KMS-11 (cell line): ENCODE measurements around the gene TRPM2.
A peak's percentile ranks its signal among the peaks of the same experiment; 100 is the strongest.

Source experiments
- H2AFZ ChIP-seq: fragments of 200-600 bp; sonication (generic); 2 replicates; pipeline ENCODE4 v1.6.1; 2016; ENCODE audit warnings: antibody characterized with exemption, mixed run types, low read depth
- H3K27ac ChIP-seq: fragments of 200-600 bp; sonication (generic); 2 replicates; pipeline ENCODE4 v1.6.1; 2016; ENCODE audit warnings: mild to moderate bottlenecking, mixed run types
- H3K27me3 ChIP-seq: fragments of 200-600 bp; sonication (generic); 2 replicates; pipeline ENCODE4 v1.6.1; 2017; ENCODE audit warnings: mild to moderate bottlenecking, low read depth, mixed run types, moderate library complexity; ENCODE audit not compliant: insufficient read depth
- H3K36me3 ChIP-seq: fragments of 200-600 bp; sonication (generic); 2 replicates; pipeline ENCODE4 v1.6.1; 2017; ENCODE audit warnings: mild to moderate bottlenecking, mixed run types; ENCODE audit not compliant: insufficient read depth
- H3K4me1 ChIP-seq: fragments of 200-600 bp; sonication (generic); 2 replicates; pipeline ENCODE4 v1.6.1; 2016; ENCODE audit warnings: mild to moderate bottlenecking, low read depth, mixed run types; ENCODE audit not compliant: poor library complexity, severe bottlenecking
- H3K4me2 ChIP-seq: fragments of 200-600 bp; sonication (generic); 2 replicates; pipeline ENCODE4 v1.7.0; 2016; ENCODE audit warnings: mild to moderate bottlenecking, mixed run types
- H3K4me3 ChIP-seq: fragments of 200-600 bp; sonication (generic); IDR thresholded peaks from 2 replicates; pipeline ENCODE4 v1.6.1; 2017; ENCODE audit warnings: low read depth, low read length, mixed read lengths; ENCODE audit not compliant: insufficient read depth
- H3K79me2 ChIP-seq: fragments of 200-600 bp; sonication (generic); 2 replicates; pipeline ENCODE4 v1.6.1; 2016; ENCODE audit warnings: low read depth, mixed run types; ENCODE audit not compliant: insufficient read depth
- H3K9ac ChIP-seq: fragments of 200-600 bp; sonication (generic); 2 replicates; pipeline ENCODE4 v1.6.1; 2016; ENCODE audit warnings: mild to moderate bottlenecking, mixed run types
- H4K20me1 ChIP-seq: fragments of 200-600 bp; sonication (generic); 2 replicates; pipeline ENCODE4 v1.6.1; 2016; ENCODE audit warnings: mild to moderate bottlenecking, mixed run types; ENCODE audit not compliant: insufficient read depth
- TF ChIP-seq, protein P1 (sequence below): fragments of 200-600 bp; sonication (generic); conservative IDR thresholded peaks from 2 replicates; pipeline ENCODE4 v1.6.1; 2017; ENCODE audit warnings: low read depth, mild to moderate bottlenecking, antibody characterized with exemption, low read length, moderate library complexity, mixed read lengths

The TRPM2 gene

DNA sequence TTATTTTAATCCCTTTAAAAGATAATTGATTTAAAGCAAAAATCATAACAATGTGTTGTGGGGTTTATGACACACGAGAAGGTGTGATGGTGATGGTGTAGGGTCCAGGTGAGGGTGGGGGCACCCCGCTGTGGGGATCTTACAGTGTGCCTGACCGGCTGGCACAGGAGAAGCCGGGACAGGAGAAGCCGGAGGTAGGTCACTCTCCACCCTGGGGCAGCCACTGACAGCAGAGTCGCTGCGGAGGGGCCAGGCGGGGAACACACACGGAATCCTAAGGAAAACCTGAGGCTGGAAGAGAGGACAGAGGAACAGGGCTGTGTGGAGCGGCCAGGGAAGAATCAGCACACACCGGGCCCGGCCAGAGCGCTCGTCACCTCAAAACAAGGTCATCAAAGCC lies 97.6 kb downstream of the TRPM2 start:
- H3K79me2 ChIP-seq, result no peaks in the 10 kb centered on the region

GRCh38 chr21:44453120-44453519 lies 99.7 kb downstream of the TRPM2 start:
- Histone ChIP-seq H3K36me3 (no peaks in the 10 kb centered on the region), H2AFZ (no peak overlapping the region), H3K79me2 (no peaks in the 10 kb centered on the region), H4K20me1 (no peaks in the 10 kb centered on the region), H3K27me3 (peaks cover 80% of the 10 kb centered on the region), H3K27ac (no peak overlapping the region), H3K9ac (no peak overlapping the region), H3K4me2 (no peak overlapping the region), H3K4me3 (no peak overlapping the region), H3K4me1 (no peaks in the 10 kb centered on the region)
- TF ChIP-seq, protein P1, sequence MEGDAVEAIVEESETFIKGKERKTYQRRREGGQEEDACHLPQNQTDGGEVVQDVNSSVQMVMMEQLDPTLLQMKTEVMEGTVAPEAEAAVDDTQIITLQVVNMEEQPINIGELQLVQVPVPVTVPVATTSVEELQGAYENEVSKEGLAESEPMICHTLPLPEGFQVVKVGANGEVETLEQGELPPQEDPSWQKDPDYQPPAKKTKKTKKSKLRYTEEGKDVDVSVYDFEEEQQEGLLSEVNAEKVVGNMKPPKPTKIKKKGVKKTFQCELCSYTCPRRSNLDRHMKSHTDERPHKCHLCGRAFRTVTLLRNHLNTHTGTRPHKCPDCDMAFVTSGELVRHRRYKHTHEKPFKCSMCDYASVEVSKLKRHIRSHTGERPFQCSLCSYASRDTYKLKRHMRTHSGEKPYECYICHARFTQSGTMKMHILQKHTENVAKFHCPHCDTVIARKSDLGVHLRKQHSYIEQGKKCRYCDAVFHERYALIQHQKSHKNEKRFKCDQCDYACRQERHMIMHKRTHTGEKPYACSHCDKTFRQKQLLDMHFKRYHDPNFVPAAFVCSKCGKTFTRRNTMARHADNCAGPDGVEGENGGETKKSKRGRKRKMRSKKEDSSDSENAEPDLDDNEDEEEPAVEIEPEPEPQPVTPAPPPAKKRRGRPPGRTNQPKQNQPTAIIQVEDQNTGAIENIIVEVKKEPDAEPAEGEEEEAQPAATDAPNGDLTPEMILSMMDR, result no peak

More for the DNA sequence above, 97.6 kb downstream of the TRPM2 start:
- Histone ChIP-seq H3K4me2 (no peak overlapping the region), H2AFZ (no peak overlapping the region), H3K36me3 (no peaks in the 10 kb centered on the region), H3K9ac (no peak overlapping the region), H3K27ac (no peak overlapping the region), H3K4me3 (no peak overlapping the region), H3K27me3 (peaks cover 86% of the 10 kb centered on the region), H3K4me1 (no peaks in the 10 kb centered on the region), H4K20me1 (no peaks in the 10 kb centered on the region)
- TF ChIP-seq, protein P1, result no peak

DNA sequence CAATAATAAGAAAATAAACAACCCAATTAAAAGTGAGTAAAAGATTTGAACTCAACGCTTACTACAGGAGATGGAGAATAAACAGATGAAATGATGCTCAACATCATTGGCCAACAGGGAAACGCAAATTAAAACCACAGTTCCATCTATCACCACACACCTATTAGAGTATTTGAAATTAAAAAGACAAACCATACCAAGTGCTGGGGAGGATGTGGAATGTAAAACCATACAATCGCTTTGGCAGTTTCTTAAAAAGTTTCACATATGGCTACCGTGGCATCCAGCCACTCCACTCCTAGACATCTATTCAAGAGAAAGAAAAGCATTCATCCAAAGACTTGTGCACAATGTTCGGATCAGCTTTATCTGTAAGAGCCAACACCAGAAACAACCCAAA lies 100.6 kb downstream of the TRPM2 start:
- H3K9ac ChIP-seq, result no peak overlapping the region
- H3K4me3 ChIP-seq, result no peak overlapping the region
- H3K36me3 ChIP-seq, result no peaks in the 10 kb centered on the region
- no peak overlapping the region for H3K4me2 ChIP-seq
- no peak overlapping the region for H3K27ac ChIP-seq
- no peaks in the 10 kb centered on the region for H4K20me1 ChIP-seq
- no peaks in the 10 kb centered on the region for H3K4me1 ChIP-seq
- H2AFZ ChIP-seq, result no peak overlapping the region
- H3K79me2 ChIP-seq, result no peaks in the 10 kb centered on the region
- peaks cover 70% of the 10 kb centered on the region for H3K27me3 ChIP-seq
- TF ChIP-seq, protein P1, result no peak

- no peak within 1 kb of the TSS for H3K27ac ChIP-seq
- no peaks in the 10 kb centered on the region for H3K4me1 ChIP-seq
- H2AFZ ChIP-seq, result peak within 1 kb of the TSS; percentile 34; the same call in 1 of the 2 replicates
- H3K9ac ChIP-seq, result no peak within 1 kb of the TSS
- H3K27me3 ChIP-seq, result peaks cover 62% of the 10 kb centered on the region
- no peaks in the 10 kb centered on the region for H4K20me1 ChIP-seq
- H3K4me2 ChIP-seq, result no peak within 1 kb of the TSS
- H3K79me2 ChIP-seq, result no peaks in the 10 kb centered on the region
- TF ChIP-seq, protein P1, result no peak
- no peak within 1 kb of the TSS for H3K4me3 ChIP-seq
- no peaks in the 10 kb centered on the region for H3K36me3 ChIP-seq
Observed at GRCh38 chr21:44454747-44455523, 101.5 kb downstream of the TRPM2 start, which contains the start of gene LRRC3. Gene LRRC3, plus strand, starts transcription at chr21:44455510. Its CDS starts 1,135 bp downstream, at chr21:44456645.
